Measurements from ENCODE around the gene RNF212B.

GRCh38 chr14:23306412-23307145, 68.8 kb downstream of the RNF212B start, which contains the start of gene BCL2L2:
- TF ChIP-seq, protein P1, sequence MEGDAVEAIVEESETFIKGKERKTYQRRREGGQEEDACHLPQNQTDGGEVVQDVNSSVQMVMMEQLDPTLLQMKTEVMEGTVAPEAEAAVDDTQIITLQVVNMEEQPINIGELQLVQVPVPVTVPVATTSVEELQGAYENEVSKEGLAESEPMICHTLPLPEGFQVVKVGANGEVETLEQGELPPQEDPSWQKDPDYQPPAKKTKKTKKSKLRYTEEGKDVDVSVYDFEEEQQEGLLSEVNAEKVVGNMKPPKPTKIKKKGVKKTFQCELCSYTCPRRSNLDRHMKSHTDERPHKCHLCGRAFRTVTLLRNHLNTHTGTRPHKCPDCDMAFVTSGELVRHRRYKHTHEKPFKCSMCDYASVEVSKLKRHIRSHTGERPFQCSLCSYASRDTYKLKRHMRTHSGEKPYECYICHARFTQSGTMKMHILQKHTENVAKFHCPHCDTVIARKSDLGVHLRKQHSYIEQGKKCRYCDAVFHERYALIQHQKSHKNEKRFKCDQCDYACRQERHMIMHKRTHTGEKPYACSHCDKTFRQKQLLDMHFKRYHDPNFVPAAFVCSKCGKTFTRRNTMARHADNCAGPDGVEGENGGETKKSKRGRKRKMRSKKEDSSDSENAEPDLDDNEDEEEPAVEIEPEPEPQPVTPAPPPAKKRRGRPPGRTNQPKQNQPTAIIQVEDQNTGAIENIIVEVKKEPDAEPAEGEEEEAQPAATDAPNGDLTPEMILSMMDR (IDR thresholded peaks at IDR 0.05; ENCODE audit: low read depth, low read length), result no peak
- TF ChIP-seq POLR2A (IDR thresholded peaks at IDR 0.05; ENCODE audit: extremely low read depth, insufficient read length) (peak; percentile 76), MAX (IDR thresholded peaks at IDR 0.05; ENCODE audit: low read depth, low read length) (no peak; the same call in 1 of the 2 replicates)
